HEK293 (cell line): ENCODE measurements around the gene STXBP3.

ENCODE experiments used
- CTCF ChIA-PET: fragments of 350-600 bp; formaldehyde crosslinking; extraction: SDS; loops from one replicate; lab custom pipeline; 2021; ENCODE audit warnings: antibody characterized with exemption; lab: Yijun Ruan, JAX
- POLR2A ChIA-PET: fragments of 300-600 bp; formaldehyde crosslinking; extraction: SDS; loops from one replicate; lab custom pipeline; 2020; ENCODE audit warnings: antibody characterized with exemption, inconsistent platforms; lab: Yijun Ruan, JAX
- H3K27ac ChIP-seq: fragments of 200-500 bp; sonication (Bioruptor generic); 2 replicates; pipeline ENCODE4 v1.5.1; 2014; ENCODE audit warnings: low read depth, low read length, control low read depth, inconsistent platforms; ENCODE audit errors: extremely low read depth
- H3K36me3 ChIP-seq, 2 experiments: fragments of 200-500 bp in 1 of 2; sonication (Bioruptor generic) in 1 of 2; 1 replicate in 1 of 2; 2 replicates in 1 of 2; pipeline ENCODE4 v1.5.1; 2014 to 2017; ENCODE audit warnings: inconsistent platforms in 2 of 2, low read length in 2 of 2; ENCODE audit not compliant: control insufficient read depth in 2 of 2, insufficient read depth in 1 of 2
- H3K4me1 ChIP-seq: fragments of 200-500 bp; sonication (Bioruptor generic); 2 replicates; pipeline ENCODE4 v1.5.1; 2014; ENCODE audit warnings: mild to moderate bottlenecking, low read length, inconsistent platforms; ENCODE audit not compliant: control insufficient read depth, insufficient read depth
- H3K4me3 ChIP-seq: 2 replicates; pipeline ENCODE4 v1.5.1; 2011; ENCODE audit warnings: low read depth, mild to moderate bottlenecking, control low read depth, low read length, moderate library complexity
- H3K9me3 ChIP-seq: fragments of 200-500 bp; sonication (Bioruptor generic); 2 replicates; pipeline ENCODE4 v1.5.1; 2014; ENCODE audit warnings: low read depth, low read length, inconsistent platforms; ENCODE audit not compliant: control insufficient read depth, insufficient read depth
- HOXA7 ChIP-seq: sonication (generic); formaldehyde crosslinking; IDR thresholded peaks from 2 replicates; pipeline ENCODE4 v1.8.1; 2022; ENCODE audit warnings: missing genetic modification reagents, borderline replicate concordance
- KLF8 ChIP-seq: fragments of 450-650 bp; formaldehyde crosslinking; IDR thresholded peaks from 2 replicates; pipeline ENCODE4 v1.5.1; 2016; ENCODE audit warnings: missing biosample characterization, missing genetic modification characterization
- KLF9 ChIP-seq: fragments of 450-650 bp; formaldehyde crosslinking; IDR thresholded peaks from 2 replicates; pipeline ENCODE4 v1.5.1; 2016; ENCODE audit warnings: missing biosample characterization, missing genetic modification characterization, low read depth
- PRDM4 ChIP-seq: fragments of 450-650 bp; formaldehyde crosslinking; IDR thresholded peaks from 2 replicates; pipeline ENCODE4 v1.5.1; 2017; ENCODE audit warnings: missing biosample characterization, missing genetic modification characterization
- REPIN1 ChIP-seq: fragments of 450-650 bp; formaldehyde crosslinking; IDR thresholded peaks from 2 replicates; pipeline ENCODE4 v1.5.1; 2017; ENCODE audit warnings: missing biosample characterization, missing genetic modification characterization, low read depth
- SP2 ChIP-seq: fragments of 450-650 bp; formaldehyde crosslinking; IDR thresholded peaks from 2 replicates; pipeline ENCODE4 v1.5.1; 2016; ENCODE audit warnings: missing biosample characterization, missing genetic modification characterization
- ZFHX2 ChIP-seq: fragments of 450-650 bp; formaldehyde crosslinking; conservative IDR thresholded peaks from 2 replicates; pipeline ENCODE4 v1.5.1; 2016; ENCODE audit warnings: missing biosample characterization, missing genetic modification characterization
- ZIC2 ChIP-seq: fragments of 450-650 bp; formaldehyde crosslinking; IDR thresholded peaks from 2 replicates; pipeline ENCODE4 v1.5.1; 2016; ENCODE audit warnings: missing biosample characterization, missing genetic modification characterization
- ZNF202 ChIP-seq: fragments of 450-650 bp; formaldehyde crosslinking; IDR thresholded peaks from 2 replicates; pipeline ENCODE4 v1.5.1; 2016; ENCODE audit warnings: missing biosample characterization, missing genetic modification characterization, borderline replicate concordance
- ZNF274 ChIP-seq, 2 experiments: fragments of 200-500 bp in 1 of 2; fragments of 450-650 bp in 1 of 2; sonication (Bioruptor generic) in 1 of 2; formaldehyde crosslinking in 1 of 2; IDR thresholded peaks; 2 replicates each; pipeline versions ENCODE4 v1.5.1 to v1.6.1; 2014 to 2016; ENCODE audit warnings: borderline replicate concordance in 1 of 2, inconsistent platforms in 1 of 2, low read length in 1 of 2, missing biosample characterization in 1 of 2, missing genetic modification characterization in 1 of 2
- ZNF311 ChIP-seq: fragments of 450-650 bp; formaldehyde crosslinking; IDR thresholded peaks from 2 replicates; pipeline ENCODE4 v1.5.1; 2017; ENCODE audit warnings: missing biosample characterization, missing genetic modification characterization, borderline replicate concordance
- ZNF501 ChIP-seq: fragments of 450-650 bp; formaldehyde crosslinking; IDR thresholded peaks from 2 replicates; pipeline ENCODE4 v1.5.1; 2016; ENCODE audit warnings: missing biosample characterization, missing genetic modification characterization
- ZNF513 ChIP-seq: fragments of 450-650 bp; IDR thresholded peaks from 2 replicates; pipeline ENCODE4 v1.5.1; 2018; ENCODE audit warnings: missing biosample characterization, missing genetic modification characterization
- ZNF549 ChIP-seq: fragments of 450-650 bp; IDR thresholded peaks from 2 replicates; pipeline ENCODE4 v1.5.1; 2018; ENCODE audit warnings: missing biosample characterization, missing genetic modification characterization, mild to moderate bottlenecking, inconsistent platforms, moderate library complexity
- ZNF555 ChIP-seq: fragments of 450-650 bp; formaldehyde crosslinking; conservative IDR thresholded peaks from 2 replicates; pipeline ENCODE4 v1.5.1; 2017; ENCODE audit warnings: missing biosample characterization, mild to moderate bottlenecking, missing genetic modification characterization, inconsistent platforms
- ZNF585B ChIP-seq: fragments of 450-650 bp; formaldehyde crosslinking; IDR thresholded peaks from 2 replicates; pipeline ENCODE4 v1.5.1; 2016; ENCODE audit warnings: missing biosample characterization, missing genetic modification characterization
- ZNF629 ChIP-seq: fragments of 450-650 bp; formaldehyde crosslinking; IDR thresholded peaks from 2 replicates; pipeline ENCODE4 v1.5.1; 2017; ENCODE audit warnings: missing biosample characterization, missing genetic modification characterization
- ZNF747 ChIP-seq: fragments of 450-650 bp; formaldehyde crosslinking; IDR thresholded peaks from 2 replicates; pipeline ENCODE4 v1.5.1; 2016; ENCODE audit warnings: missing biosample characterization, missing genetic modification characterization
- ZNF785 ChIP-seq: fragments of 450-650 bp; formaldehyde crosslinking; IDR thresholded peaks from 2 replicates; pipeline ENCODE4 v1.5.1; 2016; ENCODE audit warnings: missing biosample characterization, missing genetic modification characterization
- ZXDB ChIP-seq: fragments of 450-650 bp; formaldehyde crosslinking; IDR thresholded peaks from 2 replicates; pipeline ENCODE4 v1.5.1; 2016; ENCODE audit warnings: missing biosample characterization, missing genetic modification characterization
- TF ChIP-seq, protein P1 (sequence below): fragments of 450-650 bp; formaldehyde crosslinking; IDR thresholded peaks from 2 replicates; pipeline ENCODE4 v1.5.1; 2016; ENCODE audit warnings: missing biosample characterization, missing genetic modification characterization
- TF ChIP-seq, protein P2 (sequence below): fragments of 450-650 bp; formaldehyde crosslinking; IDR thresholded peaks from 2 replicates; pipeline ENCODE4 v1.5.1; 2016; ENCODE audit warnings: missing biosample characterization, missing genetic modification characterization

STXBP3 gene

DNA sequence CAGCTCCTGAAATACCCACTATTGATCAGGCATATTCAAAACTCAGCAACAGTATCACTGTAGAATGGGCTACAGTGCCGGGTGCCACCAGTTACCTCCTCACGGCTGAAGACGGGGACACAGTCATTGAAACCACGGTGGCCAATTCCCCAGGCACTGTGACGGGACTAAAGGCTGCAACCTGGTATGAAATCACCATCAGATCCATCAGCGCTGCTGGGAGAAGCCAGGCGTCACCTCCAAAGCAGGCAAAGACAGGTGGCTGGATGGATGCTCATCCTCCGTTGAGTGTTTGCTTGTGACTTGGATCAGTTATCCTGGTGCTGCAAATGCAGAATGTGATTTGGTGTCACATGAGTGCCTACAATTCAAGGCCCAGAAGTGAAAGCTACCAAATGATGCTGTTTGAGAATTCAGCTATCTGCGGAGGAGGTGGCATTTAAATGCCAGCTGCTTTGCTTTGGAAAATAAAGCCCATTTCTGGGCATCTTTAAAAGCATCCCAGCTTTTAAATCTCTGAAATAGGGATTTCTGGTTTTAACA lies 28.6 kb upstream of the STXBP3 start:
- no peaks in the 10 kb centered on the region for H3K4me1 ChIP-seq
- no peaks in the 10 kb centered on the region for H3K36me3 ChIP-seq
- no peak for TF ChIP-seq ZNF501 (tag by site-specific recombination)
- no peak for TF ChIP-seq SP2
- no peak for TF ChIP-seq ZNF311 (tag by site-specific recombination)
- TF ChIP-seq ZFHX2 (tag by site-specific recombination) = no peak
- TF ChIP-seq, protein P1, sequence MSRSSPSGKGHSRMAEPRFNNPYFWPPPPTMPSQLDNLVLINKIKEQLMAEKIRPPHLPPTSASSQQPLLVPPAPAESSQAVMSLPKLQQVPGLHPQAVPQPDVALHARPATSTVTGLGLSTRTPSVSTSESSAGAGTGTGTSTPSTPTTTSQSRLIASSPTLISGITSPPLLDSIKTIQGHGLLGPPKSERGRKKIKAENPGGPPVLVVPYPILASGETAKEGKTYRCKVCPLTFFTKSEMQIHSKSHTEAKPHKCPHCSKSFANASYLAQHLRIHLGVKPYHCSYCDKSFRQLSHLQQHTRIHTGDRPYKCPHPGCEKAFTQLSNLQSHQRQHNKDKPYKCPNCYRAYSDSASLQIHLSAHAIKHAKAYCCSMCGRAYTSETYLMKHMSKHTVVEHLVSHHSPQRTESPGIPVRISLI (tag by site-specific recombination) = no peak
- TF ChIP-seq PRDM4 (tag by site-specific recombination) = no peak
- no peak for TF ChIP-seq KLF8 (tag by site-specific recombination)
- TF ChIP-seq ZIC2 (tag by site-specific recombination) = no peak
- no peak for TF ChIP-seq ZNF202
- TF ChIP-seq, protein P2, sequence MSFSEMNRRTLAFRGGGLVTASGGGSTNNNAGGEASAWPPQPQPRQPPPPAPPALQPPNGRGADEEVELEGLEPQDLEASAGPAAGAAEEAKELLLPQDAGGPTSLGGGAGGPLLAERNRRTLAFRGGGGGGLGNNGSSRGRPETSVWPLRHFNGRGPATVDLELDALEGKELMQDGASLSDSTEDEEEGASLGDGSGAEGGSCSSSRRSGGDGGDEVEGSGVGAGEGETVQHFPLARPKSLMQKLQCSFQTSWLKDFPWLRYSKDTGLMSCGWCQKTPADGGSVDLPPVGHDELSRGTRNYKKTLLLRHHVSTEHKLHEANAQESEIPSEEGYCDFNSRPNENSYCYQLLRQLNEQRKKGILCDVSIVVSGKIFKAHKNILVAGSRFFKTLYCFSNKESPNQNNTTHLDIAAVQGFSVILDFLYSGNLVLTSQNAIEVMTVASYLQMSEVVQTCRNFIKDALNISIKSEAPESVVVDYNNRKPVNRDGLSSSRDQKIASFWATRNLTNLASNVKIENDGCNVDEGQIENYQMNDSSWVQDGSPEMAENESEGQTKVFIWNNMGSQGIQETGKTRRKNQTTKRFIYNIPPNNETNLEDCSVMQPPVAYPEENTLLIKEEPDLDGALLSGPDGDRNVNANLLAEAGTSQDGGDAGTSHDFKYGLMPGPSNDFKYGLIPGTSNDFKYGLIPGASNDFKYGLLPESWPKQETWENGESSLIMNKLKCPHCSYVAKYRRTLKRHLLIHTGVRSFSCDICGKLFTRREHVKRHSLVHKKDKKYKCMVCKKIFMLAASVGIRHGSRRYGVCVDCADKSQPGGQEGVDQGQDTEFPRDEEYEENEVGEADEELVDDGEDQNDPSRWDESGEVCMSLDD (tag by site-specific recombination) = no peak
- TF ChIP-seq ZNF549 (tag by site-specific recombination) = no peak
- no peak for TF ChIP-seq ZXDB (tag by site-specific recombination)
- TF ChIP-seq ZNF585B (tag by site-specific recombination) = no peak
- no peak for TF ChIP-seq HOXA7
- no peak for TF ChIP-seq ZNF274 (IDR thresholded peaks at IDR 0.05; ENCODE audit: low read length)
- no peak for TF ChIP-seq ZNF274 (tag by site-specific recombination; IDR thresholded peaks at IDR 0.05; ENCODE audit: borderline replicate concordance)
- TF ChIP-seq KLF9 (tag by site-specific recombination) = no peak
- TF ChIP-seq, all 188 proteins: peak for 0
- ChIA-PET POLR2A (interaction anchor here (1.3 kb wide), 1 partner anchor 26 kb away, joined by 5 read pairs; the partner anchor contains the start of gene PRPF38B), CTCF (interaction anchor here (0.6 to 1.0 kb wide), 2 partner anchors 26 to 395 kb away, joined by 3 read pairs; a partner anchor contains a TSS)
- Histone ChIP-seq H3K4me3 (no peak overlapping the region), H3K9me3 (no peaks in the 10 kb centered on the region), H3K27ac (no peak overlapping the region)

DNA sequence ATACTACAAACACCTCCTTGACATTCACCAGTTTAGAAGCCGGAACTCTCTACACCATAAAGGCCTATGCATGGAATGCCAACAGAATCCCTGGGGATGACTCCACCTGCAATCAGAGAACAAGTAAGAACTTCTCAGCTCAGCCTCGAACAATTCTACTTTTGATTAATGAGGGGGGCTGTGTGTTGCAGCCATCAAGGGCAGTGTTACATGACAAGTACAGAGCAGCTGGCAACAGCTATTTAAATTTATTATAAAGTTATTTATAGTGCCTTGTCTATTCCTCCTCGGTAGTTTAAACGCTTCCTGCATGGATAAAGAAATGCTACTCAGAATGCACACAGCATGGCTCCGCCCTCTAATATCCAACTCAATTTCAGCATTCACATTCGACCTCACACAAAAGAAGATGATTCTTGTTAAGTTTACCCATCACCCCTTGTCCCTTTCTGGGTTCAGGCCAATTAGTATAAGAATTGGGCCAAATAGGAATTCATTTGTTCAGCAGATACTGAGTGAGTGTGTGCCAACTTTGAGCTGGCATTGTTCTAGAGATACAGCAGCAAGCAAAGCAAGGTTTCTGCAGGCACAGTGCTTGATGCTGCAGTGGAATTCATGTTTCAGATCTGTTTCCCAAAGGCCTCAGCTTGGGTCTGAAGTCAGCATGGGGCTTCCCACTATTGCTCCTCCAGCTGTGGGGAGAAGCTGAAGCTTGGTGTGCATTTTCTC lies 27.4 kb upstream of the STXBP3 start:
- Histone ChIP-seq H3K4me1 (no peaks in the 10 kb centered on the region), H3K36me3 (no peaks in the 10 kb centered on the region), H3K9me3 (no peaks in the 10 kb centered on the region), H3K27ac (no peak overlapping the region), H3K4me3 (no peak overlapping the region)
- ChIA-PET CTCF (interaction anchor here (0.7 to 1.2 kb wide), 3 partner anchors 9 to 179 kb away, joined by 3 to 4 read pairs (median 3); no protein-coding TSS in a partner anchor), POLR2A (interaction anchor here (0.8 kb wide), 2 partner anchors 14 to 27 kb away, joined by 4 to 5 read pairs; partner anchors contain the start of gene PRPF38B)
- no peak for TF ChIP-seq ZNF747
- no peak for TF ChIP-seq ZNF629 (tag by site-specific recombination)
- no peak for TF ChIP-seq ZNF555 (tag by site-specific recombination)
- TF ChIP-seq ZNF785 (tag by site-specific recombination) = no peak
- no peak for TF ChIP-seq REPIN1 (tag by site-specific recombination)
- TF ChIP-seq PRDM4 (tag by site-specific recombination) = no peak
- TF ChIP-seq ZNF513 = no peak
